Spinal cord (tissue), 10 donors: ENCODE data around the gene CDC20B. TPM values are rescaled to one million over a fixed set of nuclear protein-coding genes. Genes with fewer than 3 reads are reported as not detected.

Experiments
- DNase-seq, 6 donors: peaks; one replicate each; pipeline versions ENCODE4 v3.0.0 to v3.0.0-alpha.2; 2013 to 2015; ENCODE audit warnings: low spot score in 6 of 6, low read depth in 4 of 6
- H3K27ac ChIP-seq: one replicate; pipeline ENCODE4 v1.5.1; 2013; ENCODE audit warnings: low read depth, low read length, control low read depth
- H3K27me3 ChIP-seq: one replicate; pipeline ENCODE4 v1.6.1; 2013; ENCODE audit warnings: low read length; ENCODE audit not compliant: control insufficient read depth, insufficient read depth
- H3K36me3 ChIP-seq: one replicate; pipeline ENCODE4 v1.6.1; 2013; ENCODE audit warnings: low read length; ENCODE audit not compliant: control insufficient read depth, insufficient read depth
- H3K4me1 ChIP-seq: one replicate; pipeline ENCODE4 v1.6.1; 2013; ENCODE audit warnings: low read length; ENCODE audit not compliant: control insufficient read depth, insufficient read depth
- H3K4me3 ChIP-seq: one replicate; pipeline ENCODE4 v1.5.1; 2013; ENCODE audit warnings: low read depth, low read length, control low read depth
- H3K9me3 ChIP-seq: one replicate; pipeline ENCODE4 v1.6.1; 2013; ENCODE audit warnings: low read length; ENCODE audit not compliant: control insufficient read depth, insufficient read depth
- WGBS: methylation state at CpG from one replicate; pipeline ENCODE4 v1.1.5; 2013; ENCODE audit warnings: missing lambda C conversion rate; ENCODE audit not compliant: insufficient coverage; 5-methylcytosine and 5-hydroxymethylcytosine counted together
- polyA plus RNA-seq, 2 donors: library from polyadenylated mRNA; unstranded; fragments of 120-200 nt; gene quantifications; one replicate each; pipeline ENCODE4 v1.2.1, GENCODE V29; 2013; ENCODE audit not compliant: insufficient read length in 2 of 2
- total RNA-seq, 2 donors: library from RNA; depleted of rRNA in 1 of 2; stranded (reverse); fragments of 120-200 nt in 1 of 2; fragments of >200 nt in 1 of 2; gene quantifications; one replicate each; pipeline versions ENCODE4 v1.2.3 to v1.2.4, GENCODE V29; 2013 to 2014
- donor health status: healthy.

CDC20B gene
- total and polyA plus RNA-seq, 4 donors, result 0.17 to 1.9 (median 0.35) TPM

DNA sequence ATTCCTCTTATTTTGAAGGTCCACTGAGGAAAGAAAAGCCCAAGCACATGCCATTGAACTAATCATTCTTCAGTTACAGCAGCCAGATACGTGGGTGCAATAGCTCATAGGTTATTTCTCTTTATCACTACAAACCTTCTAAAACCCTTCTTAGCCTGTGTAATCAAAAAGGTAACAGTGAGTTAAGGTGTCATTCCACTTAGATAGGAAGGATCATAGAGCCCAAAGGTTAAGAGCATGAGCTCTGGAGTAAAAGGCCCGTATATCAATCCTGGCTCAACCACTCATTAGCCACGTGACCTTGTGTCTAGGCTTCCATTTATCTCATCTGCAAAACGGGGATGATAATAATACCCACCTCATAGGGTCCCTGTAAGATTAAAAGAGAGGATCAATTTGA lies 10.3 kb downstream of the CDC20B start:
- DNase-seq, result no peak
- Histone ChIP-seq H3K4me1 (no peaks in the 10 kb centered on the region), H3K36me3 (no peaks in the 10 kb centered on the region), H3K27me3 (peaks cover 3% of the 10 kb centered on the region), H3K4me3 (no peak overlapping the region), H3K9me3 (no peaks in the 10 kb centered on the region), H3K27ac (no peak overlapping the region)
- WGBS, result no CpG with 5 or more reads among the region's 4 CpGs

DNA sequence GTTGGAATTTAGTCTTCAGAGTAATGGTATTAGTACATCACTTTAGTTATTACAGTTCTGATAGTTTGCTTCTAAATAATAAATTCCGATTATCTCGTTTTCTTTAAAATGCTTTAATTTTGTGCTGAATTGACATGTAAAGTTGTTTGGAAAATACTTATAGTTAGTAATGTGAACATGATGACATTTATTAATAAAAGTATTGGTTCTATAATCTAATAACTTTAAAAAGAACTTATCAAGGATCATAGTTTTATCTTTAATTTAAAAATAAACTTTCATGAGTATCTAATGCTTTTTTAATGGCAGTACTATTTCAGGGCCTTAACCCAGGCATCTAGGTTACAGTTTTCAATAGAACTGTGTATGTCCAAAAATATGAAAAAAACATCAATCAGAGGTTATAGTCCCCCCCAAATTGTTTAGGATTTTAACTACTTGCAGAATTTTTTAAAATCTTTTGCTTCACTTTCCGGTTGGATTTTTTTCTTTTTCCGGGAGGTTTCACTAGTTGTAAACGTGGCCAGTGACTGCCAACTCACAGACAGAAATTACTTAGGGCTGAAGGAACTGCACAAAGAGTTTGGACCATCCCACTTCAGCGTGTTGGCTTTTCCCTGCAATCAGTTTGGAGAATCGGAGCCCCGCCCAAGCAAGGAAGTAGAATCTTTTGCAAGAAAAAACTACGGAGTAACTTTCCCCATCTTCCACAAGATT lies 12.3 kb downstream of the CDC20B start:
- Histone ChIP-seq H3K36me3 (no peaks in the 10 kb centered on the region), H3K27me3 (peaks cover 3% of the 10 kb centered on the region)
- 8% methylated on average over 2 of the region's 9 CpGs for WGBS

DNA sequence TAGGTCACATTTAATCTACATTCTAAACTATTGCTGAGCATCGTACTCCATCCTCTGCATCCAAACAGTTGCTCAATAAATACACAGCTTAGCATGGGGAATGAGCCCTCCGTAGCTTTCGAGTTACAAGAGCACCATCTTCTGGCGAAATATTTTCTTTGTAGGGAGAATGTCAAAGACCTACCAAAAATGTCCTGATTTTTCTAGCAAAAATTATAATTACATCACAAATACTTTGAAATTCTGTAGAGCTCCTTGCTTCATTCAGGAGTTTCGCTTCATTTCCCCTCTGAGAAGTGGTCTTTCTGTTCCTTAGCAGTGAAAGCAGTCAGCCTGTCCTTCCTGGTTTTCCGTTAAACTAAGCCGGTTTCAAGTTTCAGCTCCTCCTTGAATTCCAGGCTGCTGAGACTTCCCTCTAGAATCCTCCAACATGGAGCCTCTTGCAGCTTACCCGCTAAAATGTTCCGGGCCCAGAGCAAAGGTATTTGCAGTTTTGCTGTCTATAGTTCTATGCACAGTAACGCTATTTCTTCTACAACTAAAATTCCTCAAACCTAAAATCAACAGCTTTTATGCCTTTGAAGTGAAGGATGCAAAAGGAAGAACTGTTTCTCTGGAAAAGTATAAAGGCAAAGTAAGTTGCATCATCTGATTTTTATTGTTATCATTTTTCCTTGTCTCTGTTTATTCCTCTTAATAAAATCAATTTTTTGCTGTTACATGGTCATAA lies 13.0 kb downstream of the CDC20B start, which contains the start of gene GPX8:
Gene GPX8, plus strand, starts transcription at position 409 of the 730 bp plus-strand sequence. Its CDS starts 22 bp downstream, at position 431.
- no peaks in the 10 kb centered on the region for H3K36me3 ChIP-seq
- 2% methylated on average over 3 of the region's 10 CpGs for WGBS
- H3K27ac ChIP-seq, result peak within 1 kb of the TSS; percentile 90
- H3K4me3 ChIP-seq, result peak within 1 kb of the TSS; percentile 42
- no peaks in the 10 kb centered on the region for H3K4me1 ChIP-seq
- H3K27me3 ChIP-seq, result peaks cover 3% of the 10 kb centered on the region
- DNase-seq, result peak in 4 of 6 donors; percentile 36 to 78 (median 65)
- H3K9me3 ChIP-seq, result no peaks in the 10 kb centered on the region

More for the DNA sequence above, 12.3 kb downstream of the CDC20B start:
- no peaks in the 10 kb centered on the region for H3K9me3 ChIP-seq
- DNase-seq, result peak in 3 of 6 donors; percentile 35 to 78 (median 53)
- H3K27ac ChIP-seq, result peak overlapping the region; percentile 90
- no peaks in the 10 kb centered on the region for H3K4me1 ChIP-seq
- peak overlapping the region; percentile 42 for H3K4me3 ChIP-seq

DNA sequence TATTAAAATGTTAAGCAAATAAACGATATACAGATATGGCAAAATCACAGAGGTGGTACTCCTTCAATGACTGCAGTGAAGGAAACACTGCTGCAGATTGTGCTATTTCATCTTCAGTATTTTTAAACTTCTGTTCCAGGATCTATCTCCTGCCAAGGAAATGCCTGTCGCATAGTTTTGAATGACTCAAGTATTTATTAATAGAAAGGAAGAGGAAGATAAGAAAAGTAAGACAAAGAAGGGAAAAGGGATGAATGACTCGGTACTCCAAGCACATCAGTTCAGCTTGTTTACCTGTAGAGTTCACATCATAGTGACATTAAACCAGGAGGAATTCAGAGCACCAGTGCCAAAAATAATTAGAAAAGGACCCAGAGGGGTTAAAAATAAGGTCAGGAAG lies 18.1 kb downstream of the CDC20B start:
- Histone ChIP-seq H3K27me3 (peaks cover 1% of the 10 kb centered on the region), H3K9me3 (no peaks in the 10 kb centered on the region), H3K36me3 (no peaks in the 10 kb centered on the region), H3K27ac (no peak overlapping the region), H3K4me1 (no peaks in the 10 kb centered on the region), H3K4me3 (no peak overlapping the region)
- DNase-seq, result no peak
- WGBS, result no CpG with 5 or more reads among the region's 3 CpGs

GRCh38 chr5:55151923-55152842 lies 20.8 kb downstream of the CDC20B start:
- H3K27me3 ChIP-seq, result no peaks in the 10 kb centered on the region
- WGBS, result 88% methylated on average over 1 of the region's 5 CpGs
- no peaks in the 10 kb centered on the region for H3K4me1 ChIP-seq
- H3K36me3 ChIP-seq, result no peaks in the 10 kb centered on the region
- no peak for DNase-seq
- H3K4me3 ChIP-seq, result no peak overlapping the region
- no peaks in the 10 kb centered on the region for H3K9me3 ChIP-seq
- no peak overlapping the region for H3K27ac ChIP-seq

DNA sequence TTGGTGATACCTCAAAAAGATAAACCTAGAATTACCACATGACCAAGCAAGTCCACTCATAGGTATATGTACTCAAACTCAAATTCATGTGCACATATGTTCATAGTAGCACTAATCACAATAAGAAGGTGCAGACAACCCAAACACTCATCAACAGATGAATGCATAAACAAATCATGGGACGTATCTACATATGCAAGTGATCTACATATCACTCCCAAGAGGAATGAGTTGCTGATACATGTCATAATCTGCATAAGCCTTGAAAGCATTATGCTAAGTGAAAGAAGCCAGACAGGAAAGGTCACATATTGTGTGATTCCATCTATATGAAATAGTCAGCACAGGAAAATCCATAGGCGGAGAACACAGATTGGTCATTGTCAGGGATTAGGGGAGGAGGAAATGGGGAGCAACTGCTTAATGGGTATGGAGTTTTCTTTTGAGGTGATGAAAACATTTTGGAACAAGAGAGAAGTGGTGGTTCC lies 23.6 kb downstream of the CDC20B start:
- Histone ChIP-seq H3K36me3 (no peaks in the 10 kb centered on the region), H3K27me3 (no peaks in the 10 kb centered on the region), H3K9me3 (no peaks in the 10 kb centered on the region), H3K27ac (no peak overlapping the region), H3K4me1 (peaks cover 3% of the 10 kb centered on the region), H3K4me3 (no peak overlapping the region)
- WGBS, result 92% methylated on average over 1 of the region's 2 CpGs
- no peak for DNase-seq

DNA sequence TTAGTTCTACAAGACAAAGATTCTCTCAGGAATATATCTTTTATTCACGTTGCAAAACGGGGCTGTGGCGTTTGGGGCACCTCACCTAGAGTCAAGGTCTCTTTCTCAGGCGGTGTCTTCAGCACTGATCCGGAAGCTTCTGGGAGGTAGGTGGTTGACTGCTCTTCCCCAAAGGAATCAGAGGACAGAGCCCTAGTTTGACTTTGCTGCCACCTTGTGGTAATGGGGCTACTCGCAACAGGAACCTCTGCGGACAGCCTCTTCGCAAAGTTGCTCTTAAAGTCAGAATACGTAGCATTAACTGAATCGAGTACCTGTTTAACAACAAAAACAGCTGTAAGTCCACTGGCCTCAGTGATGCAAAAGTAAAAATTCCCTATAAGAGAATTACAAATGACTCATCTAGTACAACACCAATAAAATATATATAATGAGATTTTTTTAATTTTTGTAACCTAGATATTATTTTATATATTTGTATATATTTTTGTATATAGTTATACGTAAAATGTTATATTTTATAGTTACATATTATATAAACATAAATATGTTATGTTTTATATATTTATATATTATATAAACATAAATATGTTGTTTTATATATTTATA lies 26.3 kb downstream of the CDC20B start:
- H3K9me3 ChIP-seq, result no peaks in the 10 kb centered on the region
- H3K4me3 ChIP-seq, result no peak overlapping the region
- no peaks in the 10 kb centered on the region for H3K27me3 ChIP-seq
- 0% methylated on average over 4 of the region's 11 CpGs for WGBS
- no peak overlapping the region for H3K27ac ChIP-seq
- peak; percentile 56 to 95 (median 73) for DNase-seq
- H3K36me3 ChIP-seq, result no peaks in the 10 kb centered on the region
- H3K4me1 ChIP-seq, result peaks cover 3% of the 10 kb centered on the region

GRCh38 chr5:55146080-55146479 lies 26.9 kb downstream of the CDC20B start:
- no peaks in the 10 kb centered on the region for H3K9me3 ChIP-seq
- H3K4me3 ChIP-seq, result no peak overlapping the region
- no peaks in the 10 kb centered on the region for H3K27me3 ChIP-seq
- H3K36me3 ChIP-seq, result no peaks in the 10 kb centered on the region
- H3K27ac ChIP-seq, result no peak overlapping the region
- 85% methylated on average over 5 of the region's 8 CpGs for WGBS
- DNase-seq, result no peak
- peaks cover 3% of the 10 kb centered on the region for H3K4me1 ChIP-seq

- WGBS, result 100% methylated on average over 1 of the region's 4 CpGs
These were observed 29.4 kb downstream of the CDC20B start for GRCh38 chr5:55143624-55144023.

More at GRCh38 chr5:55143624-55144023, 29.4 kb downstream of the CDC20B start:
- Histone ChIP-seq H3K36me3 (no peaks in the 10 kb centered on the region), H3K9me3 (no peaks in the 10 kb centered on the region), H3K27ac (no peak overlapping the region), H3K27me3 (no peaks in the 10 kb centered on the region), H3K4me1 (peaks cover 3% of the 10 kb centered on the region), H3K4me3 (no peak overlapping the region)
- DNase-seq, result no peak
